ENCODE results near the gene APOF.
"Not testable (repeated sequence)": the region's sequence is repeated elsewhere in the genome, so short reads cannot be mapped to it uniquely, and the experiment has no call there.

The APOF gene

GRCh38 chr12:56366948-56367347, 4.3 kb upstream of the APOF start:
- no peak for DNase-seq

GRCh38 chr12:56361487-56362129, 1.0 kb downstream of the APOF start:
- no peak for DNase-seq

- DNase-seq, result peak; percentile 58
Observed at GRCh38 chr12:56359851-56360767, 2.5 kb downstream of the APOF start, which contains the start of gene STAT2. TSS of gene STAT2 (minus strand) at chr12:56360107. CDS start at chr12:56356571, 3,536 bp downstream.

GRCh38 chr12:56358836-56359532, 3.7 kb downstream of the APOF start:
- no peak for DNase-seq

GRCh38 chr12:56351325-56351724, 11.3 kb downstream of the APOF start:
- no peak for DNase-seq

GRCh38 chr12:56350662-56351061, 12.0 kb downstream of the APOF start:
- DNase-seq, result no peak

GRCh38 chr12:56348776-56349175, 13.9 kb downstream of the APOF start:
- no peak for DNase-seq

- not testable (repeated sequence) for DNase-seq
Observed at GRCh38 chr12:56347255-56347654, 15.4 kb downstream of the APOF start.

GRCh38 chr12:56346675-56347074, 16.0 kb downstream of the APOF start:
- DNase-seq, result no peak

- DNase-seq, result not testable (repeated sequence)
Observed at GRCh38 chr12:56342290-56342689, 20.4 kb downstream of the APOF start.

GRCh38 chr12:56341616-56342015, 21.0 kb downstream of the APOF start:
- no peak for DNase-seq

GRCh38 chr12:56339158-56339422, 23.6 kb downstream of the APOF start:
- DNase-seq, result no peak

GRCh38 chr12:56338308-56339157, 24.1 kb downstream of the APOF start, which contains the start of gene IL23A:
TSS of gene IL23A (plus strand) at chr12:56338884. CDS start at chr12:56339045, 161 bp downstream.
- DNase-seq, result no peak

- no peak for DNase-seq
Observed at GRCh38 chr12:56337753-56338251, 24.9 kb downstream of the APOF start.

- no peak for DNase-seq
Observed at GRCh38 chr12:56336361-56337167, 26.1 kb downstream of the APOF start.

- DNase-seq, result not testable (repeated sequence)
Observed at GRCh38 chr12:56335527-56335926, 27.1 kb downstream of the APOF start.

- DNase-seq, result no peak
Observed at GRCh38 chr12:56334490-56334793, 28.2 kb downstream of the APOF start.

GRCh38 chr12:56333679-56334489, 28.8 kb downstream of the APOF start, which contains the start of gene PAN2:
TSS of gene PAN2 (minus strand) at chr12:56334000. CDS start at chr12:56333094, 906 bp downstream.
- DNase-seq, result peak; percentile 92

- no peak for DNase-seq
Observed at GRCh38 chr12:56333197-56333678, 29.4 kb downstream of the APOF start.

GRCh38 chr12:56332512-56333196, 30.0 kb downstream of the APOF start:
- no peak for DNase-seq

All from 8988T (cell line).